A204.1 (cell line): ENCODE results near the gene KRTAP4-11.
"Not testable (repeated sequence)": the region's sequence is repeated elsewhere in the genome, so short reads cannot be mapped to it uniquely, and the experiment has no call there.

Source experiments
- FAIRE-seq: peaks from 2 replicates; lab custom pipeline; 2012; peaks lifted over from hg19 to GRCh38; lab: Jason Lieb, UNC

Gene KRTAP4-11

DNA sequence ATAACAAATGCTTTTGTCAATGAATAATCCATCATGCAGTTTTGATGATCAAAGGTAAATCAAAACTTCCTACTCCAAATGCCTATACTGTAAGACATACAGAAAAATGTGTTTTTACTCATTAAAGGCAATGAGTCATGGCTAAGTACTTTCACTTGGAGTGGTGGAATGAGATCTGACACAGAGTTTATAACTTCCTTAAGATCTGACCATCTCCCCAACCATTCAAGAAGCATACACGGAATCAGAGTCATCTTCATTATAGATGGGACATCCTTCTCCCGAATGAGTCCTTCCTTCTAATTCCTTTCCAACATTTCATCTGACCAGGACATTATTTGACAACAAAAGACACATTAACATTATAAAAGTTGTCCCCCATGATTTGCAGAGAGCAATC, 34.7 kb downstream of the KRTAP4-11 start:
- FAIRE-seq = not testable (repeated sequence)

GRCh38 chr17:41082626-41083025, 35.5 kb downstream of the KRTAP4-11 start:
- FAIRE-seq = no peak

GRCh38 chr17:41076788-41077187, 41.4 kb downstream of the KRTAP4-11 start:
- no peak for FAIRE-seq

- no peak for FAIRE-seq
These were observed 44.5 kb downstream of the KRTAP4-11 start for GRCh38 chr17:41073676-41074075.

DNA sequence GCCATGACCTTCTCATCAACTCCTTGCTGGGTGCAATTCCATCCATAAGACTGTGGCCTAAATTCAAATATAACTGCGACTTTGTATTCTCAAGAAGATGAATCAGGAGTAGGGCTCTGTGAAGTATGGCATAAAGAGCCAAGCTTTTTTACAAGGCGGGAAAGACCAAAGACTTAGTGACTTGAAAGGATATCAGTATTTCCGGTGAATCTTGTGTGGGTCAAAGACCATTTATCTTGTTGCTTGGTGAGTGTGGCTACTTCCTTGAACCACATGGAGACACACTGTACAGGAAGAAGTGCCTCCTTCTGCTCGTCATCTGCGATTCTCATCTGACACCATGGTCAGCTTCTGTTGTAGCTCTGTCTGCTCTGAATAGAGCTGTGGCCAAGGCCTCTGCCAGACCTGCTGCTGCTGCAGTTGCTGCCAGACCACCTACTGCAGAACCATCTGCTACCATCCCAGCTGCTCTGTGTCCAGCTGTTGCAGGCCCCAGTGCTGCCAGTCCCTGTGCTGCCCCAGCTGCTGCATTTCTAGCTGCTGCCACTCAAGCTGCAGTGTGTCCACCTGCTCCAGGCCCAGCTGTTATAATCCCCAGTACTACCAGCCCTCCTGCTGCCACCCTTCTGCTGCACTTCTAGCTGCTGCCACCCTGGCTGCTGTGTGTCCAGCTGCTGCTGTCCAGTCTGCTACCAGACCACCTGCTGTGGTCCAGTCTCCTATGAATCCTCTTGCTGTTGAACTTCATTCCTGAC, 46.4 kb downstream of the KRTAP4-11 start:
- FAIRE-seq = no peak

DNA sequence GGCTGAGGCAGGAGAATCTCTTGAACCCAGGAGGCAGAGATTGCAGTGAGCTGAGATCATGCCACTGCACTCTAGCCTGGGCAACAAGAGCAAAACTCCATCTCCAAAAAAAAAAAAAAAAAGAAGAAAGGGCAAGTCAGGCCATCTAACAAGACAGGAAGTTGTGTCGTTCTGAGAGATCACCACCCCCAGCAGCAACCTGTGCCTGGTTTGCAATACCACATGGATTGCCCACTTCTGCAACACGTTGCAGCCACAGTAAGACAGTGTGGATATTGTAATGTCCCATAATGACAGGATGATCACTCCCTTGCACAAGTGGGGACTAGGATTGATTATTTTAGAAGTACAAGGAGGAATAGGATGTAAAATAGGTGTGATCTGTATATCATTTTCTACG, 49.1 kb downstream of the KRTAP4-11 start:
- no peak for FAIRE-seq

- FAIRE-seq = no peak
These were observed 50.9 kb downstream of the KRTAP4-11 start for GRCh38 chr17:41067281-41067680.
